NB4 (cell line): ENCODE data around the gene MYO1B.

Experiments
- DNase-seq: peaks from one replicate; pipeline ENCODE4 v3.0.0; 2010; ENCODE audit warnings: low read depth
- H3K4me3 ChIP-seq: one replicate; pipeline ENCODE4 v1.5.1; 2011; ENCODE audit warnings: mild to moderate bottlenecking, low read depth, low read length, moderate library complexity
- CTCF ChIP-seq: IDR thresholded peaks from one replicate; pipeline ENCODE4 v1.5.1; 2012; ENCODE audit warnings: low read depth, low read length
- MAX ChIP-seq: IDR thresholded peaks from 2 replicates; pipeline ENCODE4 v1.6.1; 2011; ENCODE audit warnings: low read depth, low read length
- MYC ChIP-seq: IDR thresholded peaks from 2 replicates; pipeline ENCODE4 v1.6.1; 2011; ENCODE audit warnings: low read depth, low read length
- POLR2A ChIP-seq: IDR thresholded peaks from 2 replicates; pipeline ENCODE4 v1.6.1; 2011; ENCODE audit warnings: mild to moderate bottlenecking; ENCODE audit not compliant: insufficient read length; ENCODE audit errors: extremely low read depth

The MYO1B gene

GRCh38 chr2:191396794-191397193 lies 151.6 kb downstream of the MYO1B start:
- TF ChIP-seq CTCF (no peak), MAX (no peak), POLR2A (no peak), MYC (no peak)
- DNase-seq = no peak
- H3K4me3 ChIP-seq = no peak overlapping the region

GRCh38 chr2:191399601-191400000 lies 154.4 kb downstream of the MYO1B start:
- DNase-seq = no peak
- no peak overlapping the region for H3K4me3 ChIP-seq
- TF ChIP-seq MYC (no peak), POLR2A (no peak)

- DNase-seq = no peak
- no peak for TF ChIP-seq MAX
- no peak for TF ChIP-seq MYC
- no peak for TF ChIP-seq CTCF
- TF ChIP-seq POLR2A = no peak
- H3K4me3 ChIP-seq = no peak overlapping the region
These were observed 156.1 kb downstream of the MYO1B start for GRCh38 chr2:191401287-191401686.

GRCh38 chr2:191402966-191403565 lies 157.9 kb downstream of the MYO1B start:
- TF ChIP-seq MAX = no peak
- TF ChIP-seq POLR2A = no peak
- no peak for TF ChIP-seq MYC
- no peak for TF ChIP-seq CTCF
- DNase-seq = no peak
- H3K4me3 ChIP-seq = no peak overlapping the region

GRCh38 chr2:191404568-191404991 lies 159.4 kb downstream of the MYO1B start:
- TF ChIP-seq CTCF (no peak), POLR2A (no peak), MAX (no peak), MYC (no peak)
- no peak for DNase-seq
- H3K4me3 ChIP-seq = no peak overlapping the region

- no peak overlapping the region for H3K4me3 ChIP-seq
- no peak for DNase-seq
- no peak for TF ChIP-seq CTCF
- TF ChIP-seq MAX = no peak
- no peak for TF ChIP-seq MYC
- no peak for TF ChIP-seq POLR2A
These were observed 160.3 kb downstream of the MYO1B start for GRCh38 chr2:191405546-191405945.
